ENCODE data around the gene ZNF224. TPM values are rescaled to one million over a fixed set of nuclear protein-coding genes. Genes with fewer than 3 reads are reported as not detected.
A peak's percentile ranks its signal among the peaks of the same experiment; 100 is the strongest.

The ZNF224 gene
- total and polyA plus RNA-seq, 2 of the 13 experiments (the other 11 are each of a cell fraction or from before 2014, with no cell fraction given) = 13.0 to 16.1 TPM

- TF ChIP-seq ADNP (CRISPR knock-in tag; IDR thresholded peaks at IDR 0.05) = peak; percentile 82
- TF ChIP-seq, protein P1, sequence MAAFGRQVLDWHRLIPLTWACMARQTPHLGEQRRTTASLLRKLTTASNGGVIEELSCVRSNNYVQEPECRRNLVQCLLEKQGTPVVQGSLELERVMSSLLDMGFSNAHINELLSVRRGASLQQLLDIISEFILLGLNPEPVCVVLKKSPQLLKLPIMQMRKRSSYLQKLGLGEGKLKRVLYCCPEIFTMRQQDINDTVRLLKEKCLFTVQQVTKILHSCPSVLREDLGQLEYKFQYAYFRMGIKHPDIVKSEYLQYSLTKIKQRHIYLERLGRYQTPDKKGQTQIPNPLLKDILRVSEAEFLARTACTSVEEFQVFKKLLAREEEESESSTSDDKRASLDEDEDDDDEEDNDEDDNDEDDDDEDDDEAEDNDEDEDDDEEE (CRISPR knock-in tag; IDR thresholded peaks at IDR 0.05) = no peak
- peak; percentile 48; the same call in 1 of the 2 replicates for TF ChIP-seq THRA (CRISPR knock-in tag; IDR thresholded peaks at IDR 0.05; ENCODE audit: borderline replicate concordance)
- peak; percentile 46; the same call in 1 of the 2 replicates for TF ChIP-seq ZNF891 (CRISPR knock-in tag; IDR thresholded peaks at IDR 0.05)
- TF ChIP-seq, protein P2, sequence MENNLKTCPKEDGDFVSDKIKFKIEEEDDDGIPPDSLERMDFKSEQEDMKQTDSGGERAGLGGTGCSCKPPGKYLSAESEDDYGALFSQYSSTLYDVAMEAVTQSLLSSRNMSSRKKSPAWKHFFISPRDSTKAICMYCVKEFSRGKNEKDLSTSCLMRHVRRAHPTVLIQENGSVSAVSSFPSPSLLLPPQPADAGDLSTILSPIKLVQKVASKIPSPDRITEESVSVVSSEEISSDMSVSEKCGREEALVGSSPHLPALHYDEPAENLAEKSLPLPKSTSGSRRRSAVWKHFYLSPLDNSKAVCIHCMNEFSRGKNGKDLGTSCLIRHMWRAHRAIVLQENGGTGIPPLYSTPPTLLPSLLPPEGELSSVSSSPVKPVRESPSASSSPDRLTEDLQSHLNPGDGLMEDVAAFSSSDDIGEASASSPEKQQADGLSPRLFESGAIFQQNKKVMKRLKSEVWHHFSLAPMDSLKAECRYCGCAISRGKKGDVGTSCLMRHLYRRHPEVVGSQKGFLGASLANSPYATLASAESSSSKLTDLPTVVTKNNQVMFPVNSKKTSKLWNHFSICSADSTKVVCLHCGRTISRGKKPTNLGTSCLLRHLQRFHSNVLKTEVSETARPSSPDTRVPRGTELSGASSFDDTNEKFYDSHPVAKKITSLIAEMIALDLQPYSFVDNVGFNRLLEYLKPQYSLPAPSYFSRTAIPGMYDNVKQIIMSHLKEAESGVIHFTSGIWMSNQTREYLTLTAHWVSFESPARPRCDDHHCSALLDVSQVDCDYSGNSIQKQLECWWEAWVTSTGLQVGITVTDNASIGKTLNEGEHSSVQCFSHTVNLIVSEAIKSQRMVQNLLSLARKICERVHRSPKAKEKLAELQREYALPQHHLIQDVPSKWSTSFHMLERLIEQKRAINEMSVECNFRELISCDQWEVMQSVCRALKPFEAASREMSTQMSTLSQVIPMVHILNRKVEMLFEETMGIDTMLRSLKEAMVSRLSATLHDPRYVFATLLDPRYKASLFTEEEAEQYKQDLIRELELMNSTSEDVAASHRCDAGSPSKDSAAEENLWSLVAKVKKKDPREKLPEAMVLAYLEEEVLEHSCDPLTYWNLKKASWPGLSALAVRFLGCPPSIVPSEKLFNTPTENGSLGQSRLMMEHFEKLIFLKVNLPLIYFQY (CRISPR knock-in tag; IDR thresholded peaks at IDR 0.05; ENCODE audit: borderline replicate concordance) = 0 out of 2 replicates have a peak, but pooled peaks have one; percentile 20
- TF ChIP-seq ZFP1 (CRISPR knock-in tag; IDR thresholded peaks at IDR 0.05) = no peak; the same call in 1 of the 2 replicates
- 0 out of 2 replicates have a peak, but pooled peaks have one; percentile 7 for TF ChIP-seq BCL6 (CRISPR knock-in tag; IDR thresholded peaks at IDR 0.05)
- no peak for TF ChIP-seq SP1 (IDR thresholded peaks at IDR 0.05)
- TF ChIP-seq SP1 (CRISPR knock-in tag; IDR thresholded peaks at IDR 0.05) = no peak
- TF ChIP-seq ZSCAN9 (CRISPR knock-in tag; IDR thresholded peaks at IDR 0.05; ENCODE audit: borderline replicate concordance) = peak; percentile 66; the same call in 1 of the 2 replicates
- peak; percentile 40; the same call in 1 of the 2 replicates for TF ChIP-seq ZNF225 (CRISPR knock-in tag; IDR thresholded peaks at IDR 0.05)
- TF ChIP-seq NR2F2 (IDR thresholded peaks at IDR 0.05; ENCODE audit: borderline replicate concordance, low read depth) = peak; percentile 11; the same call in 1 of the 2 replicates
- TF ChIP-seq ZFP91 (CRISPR knock-in tag; IDR thresholded peaks at IDR 0.05; ENCODE audit: borderline replicate concordance) = peak; percentile 78; the same call in 1 of the 2 replicates
- no peak for TF ChIP-seq ZNF468 (CRISPR knock-in tag; IDR thresholded peaks at IDR 0.05)
- TF ChIP-seq POGZ (CRISPR knock-in tag; IDR thresholded peaks at IDR 0.05) = peak; percentile 16; the same call in 1 of the 2 replicates
- TF ChIP-seq GATAD1 (CRISPR knock-in tag; IDR thresholded peaks at IDR 0.05) = peak; percentile 75
- peak; percentile 78 for TF ChIP-seq IRF2 (CRISPR knock-in tag; IDR thresholded peaks at IDR 0.05)
- TF ChIP-seq HNF4G (IDR thresholded peaks at IDR 0.05; ENCODE audit: borderline replicate concordance, low read depth, low read length) = peak; percentile 24; the same call in 1 of the 2 replicates
- peak; percentile 66; the same call in 1 of the 2 replicates for TF ChIP-seq HNF4G (CRISPR knock-in tag; IDR thresholded peaks at IDR 0.05; ENCODE audit: borderline replicate concordance, low read depth)
- TF ChIP-seq MXD1 (CRISPR knock-in tag; IDR thresholded peaks at IDR 0.05) = no peak
- TF ChIP-seq ZNF263 (CRISPR knock-in tag; IDR thresholded peaks at IDR 0.05) = peak; percentile 62; the same call in 1 of the 2 replicates
Observed at GRCh38 chr19:44141191-44142058, 47.3 kb downstream of the ZNF224 start, which contains the start of gene ZNF234 (continued).

Data from HepG2 (cell line).